Gastroesophageal sphincter (tissue), 4 donors: ENCODE measurements around the gene MYH8. TPM values are rescaled to one million over a fixed set of nuclear protein-coding genes. Genes with fewer than 3 reads are reported as not detected.

Experiments used
- ATAC-seq: fragments of 150-250 bp; one replicate; pipeline ENCODE4 v1.9.1; 2016; ENCODE audit warnings: mild to moderate bottlenecking, moderate library complexity
- H3K27ac ChIP-seq, 4 donors: fragments of 200-600 bp; sonication (generic) in 3 of 4; 1 replicate in 3 of 4; 2 replicates in 1 of 4; pipeline ENCODE4 v1.5.1; 2016 to 2019
- H3K27me3 ChIP-seq: fragments of 200-600 bp; sonication (generic); one replicate; pipeline ENCODE4 v1.5.1; 2019
- H3K36me3 ChIP-seq, 2 donors: fragments of 200-600 bp; sonication (generic); one replicate each; pipeline ENCODE4 v1.5.1; 2019; ENCODE audit warnings: control low read depth in 1 of 2
- H3K4me1 ChIP-seq, 3 donors: fragments of 200-600 bp; sonication (generic); 1 replicate in 2 of 3; 2 replicates in 1 of 3; pipeline ENCODE4 v1.5.1; 2016 to 2019; ENCODE audit warnings: control low read depth in 2 of 3
- H3K4me3 ChIP-seq, 2 donors: fragments of 200-600 bp; sonication (generic); one replicate each; pipeline ENCODE4 v1.5.1; 2019; ENCODE audit warnings: mild to moderate bottlenecking in 1 of 2, moderate library complexity in 1 of 2
- H3K9me3 ChIP-seq, 3 donors: fragments of 200-600 bp; sonication (generic); one replicate each; pipeline ENCODE4 v1.5.1; 2017 to 2019; ENCODE audit warnings: control low read depth in 2 of 3
- EP300 ChIP-seq: sonication (generic); formaldehyde crosslinking; IDR thresholded peaks from one replicate; pipeline ENCODE4 v1.6.1; 2017; ENCODE audit warnings: antibody characterized with exemption, mild to moderate bottlenecking
- POLR2A ChIP-seq, 2 donors: fragments of 450-650 bp; IDR thresholded peaks; one replicate each; pipeline ENCODE4 v1.6.1; 2017; ENCODE audit warnings: antibody characterized with exemption in 2 of 2, mild to moderate bottlenecking in 2 of 2, moderate library complexity in 1 of 2
- POLR2AphosphoS5 ChIP-seq: sonication (generic); formaldehyde crosslinking; IDR thresholded peaks from one replicate; pipeline ENCODE4 v1.6.1; 2017; ENCODE audit warnings: antibody characterized with exemption
- WGBS, 2 donors: methylation state at CpG; one replicate each; pipeline ENCODE4 v1.1.5; 2018; ENCODE audit warnings: low coverage in 1 of 2; 5-methylcytosine and 5-hydroxymethylcytosine counted together
- total RNA-seq, 4 donors: library from RNA; depleted of rRNA; stranded (reverse); fragments of >200 nt; gene quantifications; one replicate each; pipeline ENCODE4 v1.1.0, GENCODE V29; 2016
- TF ChIP-seq, protein P1 (sequence below), 4 experiments: fragments of 200-600 bp in 2 of 4; fragments of 450-650 bp in 2 of 4; sonication (generic) in 1 of 4; IDR thresholded peaks; one replicate each; pipeline ENCODE4 v1.5.1; 2017 to 2019; ENCODE audit warnings: antibody characterized with exemption in 4 of 4, mild to moderate bottlenecking in 2 of 4, moderate library complexity in 2 of 4

The MYH8 gene
- not detected for total RNA-seq

DNA sequence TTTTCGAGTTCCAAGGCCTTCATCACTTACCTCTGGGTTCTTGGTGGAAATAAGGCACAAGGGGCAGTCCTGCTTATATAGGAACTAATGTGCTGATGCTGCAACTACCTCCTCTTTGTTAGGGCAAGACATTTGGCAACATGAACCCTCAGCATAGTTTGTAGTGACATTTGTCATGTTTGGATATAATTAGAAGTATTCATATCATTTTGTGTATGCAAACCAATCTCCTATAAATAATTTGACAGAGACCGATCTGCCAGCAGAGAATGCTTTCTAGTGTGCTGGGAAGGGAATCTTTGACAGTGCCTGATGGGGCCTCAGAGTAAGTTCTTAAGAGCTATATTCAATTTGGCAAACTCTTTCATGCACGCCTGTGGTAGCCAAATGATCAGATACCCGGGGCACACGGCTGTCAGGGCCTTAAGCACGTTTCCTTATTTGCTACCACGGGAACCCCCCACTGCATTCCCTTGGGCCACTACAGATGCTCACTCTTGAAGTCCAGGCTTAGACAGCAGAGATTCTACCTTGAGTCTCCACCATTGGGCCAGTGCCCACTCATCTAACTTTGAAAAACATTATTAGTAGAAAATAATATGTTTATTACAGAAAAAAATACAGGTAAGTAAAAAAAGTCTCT, at the start of gene MYH8:
Gene MYH8, minus strand, starts transcription at position 51 of the 643 bp plus-strand sequence. CDS start 1,723 bp downstream, outside the sequence.
- no peak within 1 kb of the TSS for H3K27ac ChIP-seq
- no peak within 1 kb of the TSS for H3K4me3 ChIP-seq
- no peaks in the 10 kb centered on the region for H3K4me1 ChIP-seq
- WGBS, 2 donors = 62 to 77% methylated on average over 2 to 6 of the region's 7 CpGs
- no peak for ATAC-seq
- no peak for TF ChIP-seq POLR2A (IDR thresholded peaks at IDR 0.05)
- no peaks in the 10 kb centered on the region for H3K9me3 ChIP-seq
- H3K36me3 ChIP-seq = no peaks in the 10 kb centered on the region
- no peaks in the 10 kb centered on the region for H3K27me3 ChIP-seq

DNA sequence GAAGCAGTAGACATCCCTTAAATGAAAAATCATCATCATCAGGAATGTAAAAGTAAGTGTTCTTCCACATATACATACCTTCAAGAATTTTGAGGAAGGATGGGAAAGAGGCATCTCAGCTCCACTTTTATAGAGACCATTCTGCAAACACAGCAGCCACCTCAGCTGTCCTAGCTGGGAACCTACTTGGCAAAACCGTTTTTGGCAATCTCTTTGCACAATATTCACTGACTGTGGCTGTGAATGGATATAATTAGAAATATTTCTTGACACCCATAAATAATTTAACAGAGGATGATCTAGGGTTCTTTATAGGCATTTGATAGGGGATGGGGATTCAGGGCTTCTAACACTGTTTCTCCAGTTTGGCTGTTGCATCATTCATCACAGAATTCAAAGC, 47.7 kb upstream of the MYH8 start, which contains the start of gene MYH4:
Gene MYH4, minus strand, starts transcription at position 101 of the 400 bp plus-strand sequence. CDS start 2,814 bp downstream, outside the sequence.
- WGBS, 2 donors = 45 to 65% methylated on average over 1 of the region's 1 CpG
- no peaks in the 10 kb centered on the region for H3K9me3 ChIP-seq

DNA sequence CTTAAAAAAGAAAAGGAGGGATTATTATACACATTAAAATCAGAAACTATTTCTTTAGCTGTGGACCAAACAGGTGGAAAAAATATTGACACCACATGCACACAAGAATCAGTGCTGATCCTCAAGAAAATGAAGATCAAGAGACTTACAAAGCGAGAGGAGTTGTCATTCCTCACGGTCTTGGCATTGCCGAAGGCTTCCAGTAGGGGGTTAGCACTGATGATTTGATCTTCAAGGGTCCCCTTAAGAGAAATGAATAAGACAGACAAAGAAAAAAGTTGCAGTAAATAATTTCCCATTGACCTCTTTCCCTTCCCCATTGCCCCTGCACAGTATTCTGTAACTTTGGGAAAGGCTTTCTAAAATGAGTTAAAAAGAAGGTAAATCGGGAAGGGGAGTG, 41.7 kb upstream of the MYH8 start:
- no peaks in the 10 kb centered on the region for H3K4me1 ChIP-seq
- H3K36me3 ChIP-seq = no peaks in the 10 kb centered on the region
- peaks cover 11% of the 10 kb centered on the region for H3K27me3 ChIP-seq
- 43 to 61% methylated on average over 3 to 4 of the region's 4 CpGs for WGBS, 2 donors
- no peak for ATAC-seq
- no peak overlapping the region for H3K27ac ChIP-seq
- H3K9me3 ChIP-seq = no peaks in the 10 kb centered on the region
- TF ChIP-seq POLR2A (IDR thresholded peaks at IDR 0.05) (no peak), EP300 (no peak), POLR2AphosphoS5 (no peak)
- TF ChIP-seq, protein P1, sequence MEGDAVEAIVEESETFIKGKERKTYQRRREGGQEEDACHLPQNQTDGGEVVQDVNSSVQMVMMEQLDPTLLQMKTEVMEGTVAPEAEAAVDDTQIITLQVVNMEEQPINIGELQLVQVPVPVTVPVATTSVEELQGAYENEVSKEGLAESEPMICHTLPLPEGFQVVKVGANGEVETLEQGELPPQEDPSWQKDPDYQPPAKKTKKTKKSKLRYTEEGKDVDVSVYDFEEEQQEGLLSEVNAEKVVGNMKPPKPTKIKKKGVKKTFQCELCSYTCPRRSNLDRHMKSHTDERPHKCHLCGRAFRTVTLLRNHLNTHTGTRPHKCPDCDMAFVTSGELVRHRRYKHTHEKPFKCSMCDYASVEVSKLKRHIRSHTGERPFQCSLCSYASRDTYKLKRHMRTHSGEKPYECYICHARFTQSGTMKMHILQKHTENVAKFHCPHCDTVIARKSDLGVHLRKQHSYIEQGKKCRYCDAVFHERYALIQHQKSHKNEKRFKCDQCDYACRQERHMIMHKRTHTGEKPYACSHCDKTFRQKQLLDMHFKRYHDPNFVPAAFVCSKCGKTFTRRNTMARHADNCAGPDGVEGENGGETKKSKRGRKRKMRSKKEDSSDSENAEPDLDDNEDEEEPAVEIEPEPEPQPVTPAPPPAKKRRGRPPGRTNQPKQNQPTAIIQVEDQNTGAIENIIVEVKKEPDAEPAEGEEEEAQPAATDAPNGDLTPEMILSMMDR (IDR thresholded peaks at IDR 0.05) = no peak
- no peak overlapping the region for H3K4me3 ChIP-seq

More for the DNA sequence above, 47.7 kb upstream of the MYH8 start, which contains the start of gene MYH4:
- no peak within 1 kb of the TSS for H3K27ac ChIP-seq
- no peaks in the 10 kb centered on the region for H3K36me3 ChIP-seq
- no peaks in the 10 kb centered on the region for H3K27me3 ChIP-seq
- ATAC-seq = no peak
- no peak for TF ChIP-seq EP300
- no peaks in the 10 kb centered on the region for H3K4me1 ChIP-seq
- no peak within 1 kb of the TSS for H3K4me3 ChIP-seq

DNA sequence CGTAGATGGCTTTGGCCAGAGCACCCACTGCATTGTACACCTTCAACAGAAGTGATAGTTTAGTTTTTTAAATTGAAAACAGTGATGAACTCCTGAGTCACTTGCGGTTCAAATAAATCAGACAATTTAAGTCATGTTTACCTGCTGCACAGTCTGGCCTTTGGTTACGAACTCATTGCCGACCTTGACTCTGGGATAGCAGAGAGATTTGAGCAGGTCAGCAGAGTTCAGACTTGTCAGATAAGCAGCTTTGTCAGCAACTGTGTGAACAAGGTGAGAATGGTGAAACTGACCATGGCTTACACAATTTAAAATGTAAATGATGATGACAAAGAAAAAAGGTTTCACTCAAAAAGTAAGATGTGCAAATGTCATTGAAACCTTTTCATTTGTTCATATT, 38.3 kb upstream of the MYH8 start:
- TF ChIP-seq POLR2A (IDR thresholded peaks at IDR 0.05) = no peak
- no peak for TF ChIP-seq POLR2AphosphoS5
- TF ChIP-seq, protein P1 (IDR thresholded peaks at IDR 0.05) = no peak
- no peak for TF ChIP-seq EP300
- 65 to 100% methylated on average over 1 to 4 of the region's 4 CpGs for WGBS, 2 donors
- Histone ChIP-seq H3K9me3 (no peaks in the 10 kb centered on the region), H3K27me3 (peaks cover 11% of the 10 kb centered on the region), H3K36me3 (no peaks in the 10 kb centered on the region), H3K4me3 (no peak overlapping the region), H3K4me1 (no peaks in the 10 kb centered on the region), H3K27ac (no peak overlapping the region)
- ATAC-seq = no peak

DNA sequence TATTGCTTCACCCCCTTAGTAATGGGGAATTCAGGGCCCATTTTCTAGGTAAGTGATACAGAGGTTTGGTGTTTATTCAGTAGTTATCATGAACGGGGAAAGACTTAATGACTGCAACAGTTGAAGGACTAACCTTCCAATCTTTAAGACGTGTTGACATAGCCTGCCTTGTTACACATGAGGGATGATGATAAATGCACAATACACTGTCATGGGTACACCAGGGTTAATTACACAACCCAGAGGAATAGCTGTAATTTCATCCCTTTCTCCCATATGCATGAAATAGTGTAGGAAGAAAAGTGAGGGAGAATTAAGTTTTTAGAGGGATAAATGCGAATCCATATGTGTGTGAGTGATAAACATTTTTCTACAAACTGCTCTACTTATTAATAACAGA, 37.0 kb upstream of the MYH8 start:
- 24 to 40% methylated on average over 3 of the region's 3 CpGs for WGBS, 2 donors
- Histone ChIP-seq H3K36me3 (no peaks in the 10 kb centered on the region), H3K4me3 (no peak overlapping the region), H3K9me3 (no peaks in the 10 kb centered on the region), H3K4me1 (no peaks in the 10 kb centered on the region), H3K27ac (no peak overlapping the region), H3K27me3 (peaks cover 11% of the 10 kb centered on the region)
- TF ChIP-seq POLR2AphosphoS5 (no peak), EP300 (no peak), POLR2A (IDR thresholded peaks at IDR 0.05) (no peak)
- TF ChIP-seq, protein P1 (IDR thresholded peaks at IDR 0.05) = no peak
- ATAC-seq = no peak

DNA sequence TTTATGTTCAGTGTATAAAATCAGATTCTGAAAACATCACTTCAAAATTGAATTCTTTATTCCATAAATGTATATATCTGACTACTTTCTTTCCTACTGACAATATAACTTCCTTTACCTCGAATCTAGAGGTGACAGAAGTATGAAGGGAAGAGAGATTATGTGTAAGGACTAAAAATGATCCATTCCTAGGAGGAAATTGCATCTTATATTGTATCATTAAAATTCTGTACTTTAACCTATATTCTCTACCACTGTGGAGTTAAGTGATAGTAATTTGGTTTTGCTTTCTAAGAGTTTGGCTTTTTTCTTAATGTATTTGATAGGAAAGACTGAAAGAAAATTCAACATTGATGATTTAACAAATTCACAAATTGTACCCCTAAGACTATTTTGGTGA, 36.2 kb upstream of the MYH8 start:
- Histone ChIP-seq H3K9me3 (no peaks in the 10 kb centered on the region), H3K27me3 (peaks cover 11% of the 10 kb centered on the region), H3K4me3 (no peak overlapping the region), H3K36me3 (no peaks in the 10 kb centered on the region), H3K4me1 (no peaks in the 10 kb centered on the region), H3K27ac (no peak overlapping the region)
- ATAC-seq = no peak
- WGBS, 2 donors = 4 to 18% methylated on average over 1 of the region's 1 CpG
- TF ChIP-seq EP300 = no peak
